ENCODE results near the gene KIRREL2.

KIRREL2 gene

GRCh38 chr19:35846038-35846668, 10.6 kb upstream of the KIRREL2 start (continued):
- peak; percentile 44; the same call in 1 of the 2 replicates for TF ChIP-seq ZNF335 (tag by site-specific recombination; conservative IDR thresholded peaks at IDR 0.05)
- TF ChIP-seq ZIC2 (tag by site-specific recombination; IDR thresholded peaks at IDR 0.05): peak; percentile 76
- TF ChIP-seq ZFHX2 (tag by site-specific recombination; conservative IDR thresholded peaks at IDR 0.05): peak; percentile 30; the same call in 1 of the 2 replicates
- TF ChIP-seq ZNF416 (tag by site-specific recombination; IDR thresholded peaks at IDR 0.05): no peak
- TF ChIP-seq, protein P1, sequence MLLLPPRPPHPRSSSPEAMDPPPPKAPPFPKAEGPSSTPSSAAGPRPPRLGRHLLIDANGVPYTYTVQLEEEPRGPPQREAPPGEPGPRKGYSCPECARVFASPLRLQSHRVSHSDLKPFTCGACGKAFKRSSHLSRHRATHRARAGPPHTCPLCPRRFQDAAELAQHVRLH (tag by site-specific recombination; IDR thresholded peaks at IDR 0.05): no peak
- peak; percentile 96 for TF ChIP-seq ZNF777 (tag by site-specific recombination; IDR thresholded peaks at IDR 0.05; ENCODE audit: borderline replicate concordance)
- peak; percentile 50; the same call in 1 of the 2 replicates for TF ChIP-seq ZBTB10 (tag by site-specific recombination; IDR thresholded peaks at IDR 0.05)
- peak; percentile 51; the same call in 1 of the 2 replicates for TF ChIP-seq ZBTB20 (tag by site-specific recombination; IDR thresholded peaks at IDR 0.05)
- peak; percentile 62 for TF ChIP-seq GLIS2 (tag by site-specific recombination; IDR thresholded peaks at IDR 0.05)
- 0 out of 2 replicates have a peak, but pooled peaks have one; percentile 12 for TF ChIP-seq ZBTB48 (tag by site-specific recombination; IDR thresholded peaks at IDR 0.05)
- peak; percentile 83 for TF ChIP-seq WT1 (tag by site-specific recombination; IDR thresholded peaks at IDR 0.05)
- no peak for TF ChIP-seq ZNF837 (tag by site-specific recombination; IDR thresholded peaks at IDR 0.05)
- TF ChIP-seq ZNF518A (tag by site-specific recombination; conservative IDR thresholded peaks at IDR 0.05; ENCODE audit: low read depth): no peak
- peak; percentile 46; the same call in 1 of the 2 replicates for TF ChIP-seq PATZ1 (tag by site-specific recombination; IDR thresholded peaks at IDR 0.05)
- TF ChIP-seq KLF1 (tag by site-specific recombination; IDR thresholded peaks at IDR 0.05): peak; percentile 42
- TF ChIP-seq, protein P2, sequence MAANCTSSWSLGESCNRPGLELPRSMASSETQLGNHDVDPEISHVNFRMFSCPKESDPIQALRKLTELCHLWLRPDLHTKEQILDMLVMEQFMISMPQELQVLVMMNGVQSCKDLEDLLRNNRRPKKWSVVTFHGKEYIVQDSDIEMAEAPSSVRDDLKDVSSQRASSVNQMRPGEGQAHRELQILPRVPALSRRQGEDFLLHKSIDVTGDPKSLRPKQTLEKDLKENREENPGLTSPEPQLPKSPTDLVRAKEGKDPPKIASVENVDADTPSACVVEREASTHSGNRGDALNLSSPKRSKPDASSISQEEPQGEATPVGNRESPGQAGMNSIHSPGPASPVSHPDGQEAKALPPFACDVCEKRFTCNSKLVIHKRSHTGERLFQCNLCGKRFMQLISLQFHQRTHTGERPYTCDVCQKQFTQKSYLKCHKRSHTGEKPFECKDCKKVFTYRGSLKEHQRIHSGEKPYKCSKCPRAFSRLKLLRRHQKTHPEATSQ (tag by site-specific recombination; IDR thresholded peaks at IDR 0.05): no peak
- TF ChIP-seq, protein P3, sequence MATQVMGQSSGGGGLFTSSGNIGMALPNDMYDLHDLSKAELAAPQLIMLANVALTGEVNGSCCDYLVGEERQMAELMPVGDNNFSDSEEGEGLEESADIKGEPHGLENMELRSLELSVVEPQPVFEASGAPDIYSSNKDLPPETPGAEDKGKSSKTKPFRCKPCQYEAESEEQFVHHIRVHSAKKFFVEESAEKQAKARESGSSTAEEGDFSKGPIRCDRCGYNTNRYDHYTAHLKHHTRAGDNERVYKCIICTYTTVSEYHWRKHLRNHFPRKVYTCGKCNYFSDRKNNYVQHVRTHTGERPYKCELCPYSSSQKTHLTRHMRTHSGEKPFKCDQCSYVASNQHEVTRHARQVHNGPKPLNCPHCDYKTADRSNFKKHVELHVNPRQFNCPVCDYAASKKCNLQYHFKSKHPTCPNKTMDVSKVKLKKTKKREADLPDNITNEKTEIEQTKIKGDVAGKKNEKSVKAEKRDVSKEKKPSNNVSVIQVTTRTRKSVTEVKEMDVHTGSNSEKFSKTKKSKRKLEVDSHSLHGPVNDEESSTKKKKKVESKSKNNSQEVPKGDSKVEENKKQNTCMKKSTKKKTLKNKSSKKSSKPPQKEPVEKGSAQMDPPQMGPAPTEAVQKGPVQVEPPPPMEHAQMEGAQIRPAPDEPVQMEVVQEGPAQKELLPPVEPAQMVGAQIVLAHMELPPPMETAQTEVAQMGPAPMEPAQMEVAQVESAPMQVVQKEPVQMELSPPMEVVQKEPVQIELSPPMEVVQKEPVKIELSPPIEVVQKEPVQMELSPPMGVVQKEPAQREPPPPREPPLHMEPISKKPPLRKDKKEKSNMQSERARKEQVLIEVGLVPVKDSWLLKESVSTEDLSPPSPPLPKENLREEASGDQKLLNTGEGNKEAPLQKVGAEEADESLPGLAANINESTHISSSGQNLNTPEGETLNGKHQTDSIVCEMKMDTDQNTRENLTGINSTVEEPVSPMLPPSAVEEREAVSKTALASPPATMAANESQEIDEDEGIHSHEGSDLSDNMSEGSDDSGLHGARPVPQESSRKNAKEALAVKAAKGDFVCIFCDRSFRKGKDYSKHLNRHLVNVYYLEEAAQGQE (tag by site-specific recombination; IDR thresholded peaks at IDR 0.05): peak; percentile 93
- TF ChIP-seq ZBTB26 (tag by site-specific recombination; optimal IDR thresholded peaks at IDR 0.05): peak; percentile 6
- TF ChIP-seq REPIN1 (tag by site-specific recombination; IDR thresholded peaks at IDR 0.05; ENCODE audit: low read depth): no peak
- TF ChIP-seq ZFP3 (tag by site-specific recombination; IDR thresholded peaks at IDR 0.05; ENCODE audit: low read depth): 0 out of 2 replicates have a peak, but pooled peaks have one; percentile 37

Data from HEK293 (cell line).